Stimulated activated CD4-positive, alpha-beta T cell treated with anti-CD3 and anti-CD28 coated beads, TNF-alpha, amount 100 ng/mL, for 48 hours (primary cell): Measurements from ENCODE around the gene LRRC4.

Experiments
- DNase-seq, 3 donors: peaks; one replicate each; pipeline ENCODE4 v3.0.0-alpha.2; 2020; ENCODE audit warnings: low read depth in 3 of 3

The LRRC4 gene

DNA sequence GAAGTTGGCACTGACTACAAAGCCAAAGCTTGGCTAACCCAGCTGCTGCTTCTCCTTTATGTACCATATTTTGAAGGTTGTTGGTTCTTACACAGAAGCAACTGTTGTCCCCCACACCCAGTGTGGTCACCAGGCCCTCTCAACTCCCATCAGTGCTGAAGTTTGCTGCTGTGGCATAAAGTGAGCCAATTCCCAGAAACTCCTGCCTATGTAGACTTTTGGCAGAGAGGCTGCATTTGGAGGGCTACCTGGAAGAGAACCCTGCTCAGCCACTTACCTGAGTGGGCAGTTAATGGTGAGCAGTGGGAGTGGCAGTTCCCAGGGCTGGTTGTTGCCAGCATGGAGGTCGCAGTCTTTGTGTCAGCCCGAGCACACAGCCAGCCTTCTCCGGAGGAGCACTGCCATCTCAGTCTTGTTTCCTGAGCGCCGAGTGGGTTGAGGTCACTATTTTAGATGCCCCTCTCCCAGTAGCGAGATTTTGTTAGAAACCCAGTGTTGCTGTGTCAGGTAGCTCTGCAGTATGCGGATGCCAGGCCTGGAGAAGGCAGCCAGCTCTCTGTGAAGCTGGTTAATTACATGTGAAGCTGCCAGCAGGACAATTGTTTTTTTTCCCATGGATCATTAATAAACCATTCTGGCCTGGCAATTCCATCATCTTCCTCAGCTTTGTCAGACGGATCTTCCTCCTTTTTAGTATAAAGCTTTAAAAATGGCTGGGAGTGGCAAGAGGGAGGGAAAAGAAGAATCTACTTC lies 24.5 kb downstream of the LRRC4 start:
- DNase-seq, result no peak

GRCh38 chr7:128005759-128006159 lies 25.5 kb downstream of the LRRC4 start:
- no peak for DNase-seq

- no peak for DNase-seq
These were observed 26.1 kb downstream of the LRRC4 start for GRCh38 chr7:128005117-128005516.

DNA sequence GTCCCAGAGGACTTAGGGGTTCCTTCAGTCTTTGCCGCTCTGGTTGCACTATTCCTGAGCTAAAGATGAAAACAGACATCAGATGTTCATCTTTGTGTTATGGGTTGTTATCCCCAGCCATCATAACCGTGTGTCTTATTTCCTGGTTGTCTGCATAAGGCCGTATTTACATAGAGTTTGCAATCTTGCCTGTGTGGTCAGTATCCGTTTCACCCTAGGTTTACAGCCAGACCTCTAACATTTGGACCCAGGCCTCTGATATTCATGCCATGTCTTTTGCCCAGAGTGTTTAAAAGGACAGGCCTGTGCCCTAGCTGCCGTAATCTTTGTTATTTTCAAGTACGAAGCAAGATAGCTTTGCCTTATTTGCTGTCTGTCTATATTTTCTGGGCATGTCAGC lies 26.6 kb downstream of the LRRC4 start:
- no peak for DNase-seq

DNA sequence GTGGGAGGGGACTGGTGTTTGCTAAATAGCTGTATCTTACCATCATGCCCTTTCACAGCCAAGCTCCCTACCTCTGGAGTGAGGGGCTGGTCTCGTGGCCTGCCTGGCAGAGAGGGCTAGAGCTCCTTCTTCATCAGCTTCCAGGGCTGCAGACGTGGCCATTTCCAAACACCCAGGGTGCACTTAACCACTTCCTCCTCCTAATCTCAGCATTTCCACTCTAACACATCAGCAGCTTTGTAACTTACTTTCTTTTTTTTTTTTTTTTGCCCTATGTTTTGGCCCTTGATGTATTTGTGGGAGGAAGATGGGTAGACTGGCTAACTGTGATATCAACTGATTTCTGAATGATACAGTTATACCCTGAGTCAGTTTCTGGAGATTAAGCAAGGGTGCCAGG lies 27.4 kb downstream of the LRRC4 start:
- DNase-seq, result no peak

GRCh38 chr7:128003167-128003566 lies 28.1 kb downstream of the LRRC4 start:
- DNase-seq, result no peak

- DNase-seq, result no peak
These were observed 30.4 kb downstream of the LRRC4 start for GRCh38 chr7:128000854-128001265.

DNA sequence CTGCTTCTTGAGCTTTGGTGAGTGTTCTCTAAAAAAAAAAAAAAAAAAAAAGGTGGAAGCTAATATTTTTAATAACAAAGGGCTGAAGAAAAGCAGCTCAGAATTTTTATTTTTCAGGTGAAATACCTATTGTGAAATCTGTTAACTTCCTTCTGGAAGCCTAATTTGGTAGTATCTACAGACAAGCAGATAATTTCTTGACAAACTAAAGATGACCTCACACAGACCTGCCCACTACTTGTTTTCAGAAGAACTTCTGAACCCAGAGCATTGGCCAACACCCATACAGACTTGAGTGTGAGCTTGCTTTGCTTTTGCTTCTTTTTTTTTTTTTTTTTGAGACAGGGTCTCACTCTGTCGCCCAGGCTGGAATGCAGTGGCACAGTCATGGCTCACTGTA lies 31.2 kb downstream of the LRRC4 start:
- DNase-seq, result no peak

- DNase-seq, result no peak
These were observed 32.6 kb downstream of the LRRC4 start for GRCh38 chr7:127998671-127999070.

DNA sequence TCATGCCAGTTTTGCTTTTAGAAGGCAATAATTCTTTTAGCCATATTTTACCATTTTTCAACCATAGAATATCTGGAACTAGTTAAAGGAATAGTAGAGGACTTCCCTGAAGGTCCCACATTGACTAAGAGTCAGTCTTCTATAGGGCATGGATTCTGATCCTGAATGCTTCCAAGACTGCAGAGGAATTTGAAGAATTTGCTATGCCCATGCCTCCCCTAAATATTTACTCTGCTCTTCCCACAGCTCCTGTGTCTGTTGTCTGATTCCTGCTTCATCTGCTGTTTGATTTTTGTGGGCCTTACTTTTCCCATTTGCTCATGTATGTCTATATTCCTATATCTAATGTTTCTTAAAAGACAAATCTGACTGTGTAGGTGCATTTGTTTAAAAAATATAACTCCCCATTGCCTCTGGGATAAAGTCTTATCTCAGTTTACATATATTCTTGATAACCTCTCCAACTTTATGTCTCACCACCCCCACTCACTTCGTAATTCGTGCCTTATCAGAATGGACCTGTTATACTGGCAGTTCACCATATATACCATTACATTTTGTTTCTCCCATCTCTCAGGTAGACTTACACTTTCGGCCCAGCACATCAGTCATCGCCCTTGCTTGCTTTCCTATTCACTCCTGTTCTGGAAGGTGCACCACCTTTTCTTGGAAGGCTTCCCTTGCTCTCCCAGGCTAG lies 33.9 kb downstream of the LRRC4 start:
- DNase-seq, result no peak

DNA sequence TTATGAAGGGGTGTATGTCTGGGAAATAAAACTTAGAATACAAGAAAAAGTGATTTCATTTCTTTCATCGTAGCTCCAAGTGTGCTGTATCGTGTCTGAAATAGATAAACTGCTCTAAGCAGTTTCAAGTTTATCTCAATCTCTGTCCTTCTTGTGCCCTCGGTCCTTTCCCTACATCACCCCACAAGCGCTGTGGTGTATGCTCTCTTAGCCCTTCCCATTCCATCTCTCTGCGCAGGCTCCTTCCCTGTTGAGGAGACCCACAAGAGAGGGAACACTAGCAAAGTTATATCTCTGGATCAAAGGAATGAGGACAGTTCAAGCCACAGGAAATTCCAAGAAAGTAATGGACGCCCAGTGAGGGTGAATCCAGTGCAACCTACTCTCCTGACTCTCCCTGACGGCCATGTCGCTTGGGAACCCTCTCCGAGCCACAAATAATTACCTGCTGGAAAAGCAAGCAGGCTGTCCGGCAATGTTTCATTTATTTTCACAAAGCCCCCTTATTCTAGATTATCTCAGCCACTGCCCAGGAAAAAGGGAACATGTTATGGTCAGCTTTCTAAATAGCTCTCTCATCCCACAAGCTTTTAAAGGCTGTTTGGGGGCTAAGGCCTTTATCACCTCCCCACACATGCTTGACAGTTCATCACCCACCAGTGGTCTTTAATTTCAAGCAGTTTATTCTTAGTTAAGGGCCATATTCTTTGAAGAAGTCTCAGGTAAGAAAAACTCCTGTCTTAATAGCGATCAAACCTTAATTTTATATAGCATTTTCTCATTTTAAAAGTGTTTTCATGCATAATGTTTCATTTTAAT lies 34.8 kb downstream of the LRRC4 start:
- DNase-seq, result no peak

GRCh38 chr7:127995881-127996215 lies 35.4 kb downstream of the LRRC4 start:
- no peak for DNase-seq

DNA sequence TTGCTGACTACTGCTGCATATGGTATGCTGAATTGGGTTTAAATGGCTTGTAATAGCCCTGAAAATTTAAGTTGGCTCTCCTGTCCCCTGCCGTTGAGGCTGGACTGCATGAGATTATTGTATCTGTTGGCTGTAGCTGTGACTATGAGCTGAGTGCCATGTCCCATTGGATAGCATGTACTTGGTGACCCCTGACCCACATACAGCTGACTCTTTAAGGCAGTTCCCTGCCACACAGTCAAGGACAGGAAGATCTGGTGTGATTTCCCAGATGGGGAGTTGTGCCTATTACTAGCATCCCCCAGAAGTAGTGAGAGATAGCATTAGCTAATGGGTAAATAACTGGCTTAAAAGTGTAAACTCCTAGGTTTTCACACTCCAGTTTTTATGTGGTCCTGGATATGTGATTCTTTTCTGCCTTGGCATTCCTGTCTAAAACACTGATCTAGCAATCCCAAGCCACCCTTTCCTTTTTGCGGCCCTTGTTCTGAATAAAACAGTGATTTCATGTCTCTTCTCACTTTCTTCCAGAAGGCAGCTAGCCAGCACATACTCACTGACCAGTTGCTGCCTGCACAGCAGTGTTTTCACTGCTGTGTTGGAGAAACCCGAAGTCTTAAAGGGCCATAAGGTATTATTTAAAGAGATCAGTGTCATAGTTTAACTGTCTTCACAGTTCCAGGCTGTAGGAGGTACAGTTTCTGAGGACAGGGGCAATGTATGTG lies 35.9 kb downstream of the LRRC4 start:
- DNase-seq, result no peak

- DNase-seq, result no peak
These were observed 37.2 kb downstream of the LRRC4 start for GRCh38 chr7:127993987-127994386.

DNA sequence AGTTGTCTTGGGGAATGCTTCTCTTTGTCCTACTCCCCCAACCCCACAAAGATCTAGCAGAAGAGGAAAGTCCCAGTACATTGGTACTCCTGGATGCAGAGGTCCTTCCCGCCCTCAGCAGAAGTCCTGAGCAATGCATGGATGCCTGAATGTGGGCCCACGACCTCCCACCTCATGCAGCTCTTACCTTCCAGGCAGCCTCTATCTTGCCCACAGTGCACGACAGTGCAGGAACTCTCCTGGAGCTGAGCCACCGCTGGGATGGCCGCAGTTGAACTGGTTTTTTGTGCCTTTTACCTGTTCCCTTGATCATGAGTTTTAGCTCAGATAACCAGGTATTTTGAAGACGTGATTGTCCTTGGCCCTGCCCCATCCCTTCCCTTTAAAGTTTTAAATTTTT lies 37.9 kb downstream of the LRRC4 start:
- no peak for DNase-seq

- DNase-seq, result no peak
These were observed 42.5 kb downstream of the LRRC4 start for GRCh38 chr7:127988751-127989150.

DNA sequence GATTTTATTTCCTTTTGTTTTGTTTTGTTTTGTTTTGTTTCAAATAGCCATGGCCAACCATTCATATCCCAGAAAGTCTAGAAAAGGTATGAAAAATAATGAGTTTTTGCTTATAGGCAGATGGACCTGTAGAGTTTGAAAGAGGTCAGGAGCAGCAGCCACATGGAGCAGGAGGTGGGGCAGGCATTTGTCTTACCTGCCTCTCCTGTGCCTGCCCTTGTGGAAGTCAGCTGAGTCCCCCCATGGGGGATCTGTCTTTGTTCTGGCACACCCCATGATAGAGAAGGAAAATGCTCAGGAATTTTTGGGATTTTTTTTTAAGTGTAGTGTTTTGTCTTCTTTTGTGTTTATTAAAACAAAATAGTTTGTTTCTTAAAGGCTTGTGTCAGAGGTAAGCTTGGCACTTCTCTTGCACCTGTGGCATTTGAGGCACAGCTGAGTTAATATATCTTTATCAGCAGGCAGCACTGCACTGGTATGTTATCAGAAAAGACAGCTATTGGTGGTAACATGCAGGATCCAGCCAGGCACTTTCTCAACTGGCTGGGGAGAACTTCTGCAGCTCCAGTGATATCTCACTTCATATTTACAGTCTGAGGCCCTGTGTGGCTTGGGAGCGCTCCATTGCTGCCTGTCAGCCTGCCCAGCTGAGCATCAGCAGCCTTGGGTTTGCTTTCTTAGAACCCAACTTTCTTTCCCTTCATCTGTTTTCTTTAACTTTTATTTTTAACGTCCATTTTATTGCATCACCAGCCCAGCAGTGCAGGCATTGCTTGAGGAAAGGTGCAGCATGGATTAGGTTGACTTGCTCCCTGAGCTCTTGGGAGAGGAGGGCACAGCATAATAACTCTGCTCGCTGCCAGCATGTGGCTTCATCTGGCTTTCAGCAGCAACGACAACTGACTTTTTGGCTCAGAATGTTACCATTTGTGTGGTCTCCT lies 44.4 kb downstream of the LRRC4 start:
- DNase-seq, result no peak

DNA sequence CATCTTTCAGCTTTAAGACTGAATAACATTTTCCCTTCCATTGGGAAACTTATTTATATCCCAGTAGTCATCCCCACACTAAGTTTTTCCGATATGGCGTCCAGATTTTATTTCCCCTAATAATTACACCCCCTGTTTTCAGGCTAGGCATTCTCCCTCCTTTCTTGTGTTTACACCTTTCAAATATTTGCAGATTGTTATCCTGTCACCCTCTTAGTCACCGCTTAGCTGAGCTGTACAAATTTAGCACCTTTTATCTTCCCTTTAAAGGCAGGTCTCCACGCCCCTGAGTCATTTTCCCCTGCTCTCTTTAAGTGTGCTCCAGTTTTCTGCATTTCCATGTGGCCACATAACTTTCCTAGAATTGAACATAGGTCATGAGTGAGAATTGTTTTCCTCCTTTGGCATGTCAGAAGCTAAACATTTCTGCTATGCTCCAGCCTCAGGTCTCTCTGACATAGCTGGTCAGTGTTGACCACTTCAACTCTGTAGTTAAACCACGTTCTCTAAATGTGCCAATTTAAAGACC lies 47.4 kb downstream of the LRRC4 start:
- DNase-seq, result no peak

GRCh38 chr7:127981965-127982364 lies 49.3 kb downstream of the LRRC4 start:
- no peak for DNase-seq

DNA sequence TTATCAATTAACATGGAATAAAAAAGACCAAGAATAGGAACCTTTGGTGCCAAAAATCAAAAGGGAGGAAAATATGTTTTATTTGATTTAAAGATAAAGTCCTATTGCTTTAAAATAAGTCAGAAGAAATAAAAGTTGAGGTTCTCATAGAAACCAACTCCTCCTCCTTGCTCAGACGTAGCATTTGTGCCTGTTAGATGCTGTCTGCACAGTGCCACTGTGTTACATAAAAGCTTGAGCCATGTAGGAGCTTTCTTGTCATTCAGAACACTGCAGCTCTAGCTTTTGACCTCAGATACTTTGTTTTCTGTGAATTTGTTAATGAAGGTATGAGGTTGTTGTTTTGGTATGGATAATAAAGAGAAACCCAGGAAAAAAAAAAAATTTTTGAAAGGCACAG lies 50.3 kb downstream of the LRRC4 start:
- no peak for DNase-seq

GRCh38 chr7:127979728-127980126 lies 51.5 kb downstream of the LRRC4 start:
- DNase-seq, result no peak
